ENCODE data around the gene HSPB6.

GRCh38 chr19:35744430-35745327, 12.2 kb downstream of the HSPB6 start:
- TF ChIP-seq, protein P1, sequence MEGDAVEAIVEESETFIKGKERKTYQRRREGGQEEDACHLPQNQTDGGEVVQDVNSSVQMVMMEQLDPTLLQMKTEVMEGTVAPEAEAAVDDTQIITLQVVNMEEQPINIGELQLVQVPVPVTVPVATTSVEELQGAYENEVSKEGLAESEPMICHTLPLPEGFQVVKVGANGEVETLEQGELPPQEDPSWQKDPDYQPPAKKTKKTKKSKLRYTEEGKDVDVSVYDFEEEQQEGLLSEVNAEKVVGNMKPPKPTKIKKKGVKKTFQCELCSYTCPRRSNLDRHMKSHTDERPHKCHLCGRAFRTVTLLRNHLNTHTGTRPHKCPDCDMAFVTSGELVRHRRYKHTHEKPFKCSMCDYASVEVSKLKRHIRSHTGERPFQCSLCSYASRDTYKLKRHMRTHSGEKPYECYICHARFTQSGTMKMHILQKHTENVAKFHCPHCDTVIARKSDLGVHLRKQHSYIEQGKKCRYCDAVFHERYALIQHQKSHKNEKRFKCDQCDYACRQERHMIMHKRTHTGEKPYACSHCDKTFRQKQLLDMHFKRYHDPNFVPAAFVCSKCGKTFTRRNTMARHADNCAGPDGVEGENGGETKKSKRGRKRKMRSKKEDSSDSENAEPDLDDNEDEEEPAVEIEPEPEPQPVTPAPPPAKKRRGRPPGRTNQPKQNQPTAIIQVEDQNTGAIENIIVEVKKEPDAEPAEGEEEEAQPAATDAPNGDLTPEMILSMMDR (conservative IDR thresholded peaks at IDR 0.05; ENCODE audit: low read length): peak; percentile 48
- TF ChIP-seq EZH2phosphoT487 (IDR thresholded peaks at IDR 0.05; ENCODE audit: borderline replicate concordance): no peak
